Tibial nerve (tissue), 3 donors: ENCODE data around the gene CAMK2B.

Experiments used
- POLR2A ChIP-seq, 2 donors: fragments of 450-650 bp; IDR thresholded peaks; one replicate each; pipeline ENCODE4 v1.6.1; 2017; ENCODE audit warnings: antibody characterized with exemption in 2 of 2, mild to moderate bottlenecking in 2 of 2, moderate library complexity in 2 of 2
- TF ChIP-seq, protein P1 (sequence below), 5 experiments: fragments of 200-600 bp in 3 of 5; fragments of 450-650 bp in 2 of 5; sonication (generic) in 3 of 5; IDR thresholded peaks; one replicate each; pipeline ENCODE4 v1.5.1; 2016 to 2019; ENCODE audit warnings: antibody characterized with exemption in 5 of 5, mild to moderate bottlenecking in 3 of 5, moderate library complexity in 2 of 5

GRCh38 chr7:44308596-44309270 is 16.7 kb downstream of the CAMK2B start:
- TF ChIP-seq, protein P1, sequence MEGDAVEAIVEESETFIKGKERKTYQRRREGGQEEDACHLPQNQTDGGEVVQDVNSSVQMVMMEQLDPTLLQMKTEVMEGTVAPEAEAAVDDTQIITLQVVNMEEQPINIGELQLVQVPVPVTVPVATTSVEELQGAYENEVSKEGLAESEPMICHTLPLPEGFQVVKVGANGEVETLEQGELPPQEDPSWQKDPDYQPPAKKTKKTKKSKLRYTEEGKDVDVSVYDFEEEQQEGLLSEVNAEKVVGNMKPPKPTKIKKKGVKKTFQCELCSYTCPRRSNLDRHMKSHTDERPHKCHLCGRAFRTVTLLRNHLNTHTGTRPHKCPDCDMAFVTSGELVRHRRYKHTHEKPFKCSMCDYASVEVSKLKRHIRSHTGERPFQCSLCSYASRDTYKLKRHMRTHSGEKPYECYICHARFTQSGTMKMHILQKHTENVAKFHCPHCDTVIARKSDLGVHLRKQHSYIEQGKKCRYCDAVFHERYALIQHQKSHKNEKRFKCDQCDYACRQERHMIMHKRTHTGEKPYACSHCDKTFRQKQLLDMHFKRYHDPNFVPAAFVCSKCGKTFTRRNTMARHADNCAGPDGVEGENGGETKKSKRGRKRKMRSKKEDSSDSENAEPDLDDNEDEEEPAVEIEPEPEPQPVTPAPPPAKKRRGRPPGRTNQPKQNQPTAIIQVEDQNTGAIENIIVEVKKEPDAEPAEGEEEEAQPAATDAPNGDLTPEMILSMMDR (IDR thresholded peaks at IDR 0.05) = no peak
- TF ChIP-seq POLR2A (IDR thresholded peaks at IDR 0.05) = no peak
